ACHN (cell line): ENCODE results near the gene HOXB1.
A peak's percentile ranks its signal among the peaks of the same experiment; 100 is the strongest.

Source experiments
- DNase-seq: peaks from one replicate; pipeline ENCODE4 v3.0.0-alpha.2; 2015
- in situ Hi-C: cut with HindIII; loops from 2 replicates; pipeline ENCODE4 v1.10.0; 2017; ENCODE audit warnings: low sequenced_read_pairs, low pct_ligation_motif_present, low pct_unique_long_range_greater_than_20kb

The HOXB1 gene

GRCh38 chr17:48530887-48531272 lies at the start of gene HOXB1:
Gene HOXB1, minus strand, starts transcription at chr17:48531011. Its CDS starts 107 bp downstream, at chr17:48530904.
- DNase-seq = no peak
- in situ Hi-C loops = no loop called here

- in situ Hi-C loops = no loop called here
- no peak for DNase-seq
Measured at GRCh38 chr17:48579760-48580554, 49.1 kb upstream of the HOXB1 start.

DNA sequence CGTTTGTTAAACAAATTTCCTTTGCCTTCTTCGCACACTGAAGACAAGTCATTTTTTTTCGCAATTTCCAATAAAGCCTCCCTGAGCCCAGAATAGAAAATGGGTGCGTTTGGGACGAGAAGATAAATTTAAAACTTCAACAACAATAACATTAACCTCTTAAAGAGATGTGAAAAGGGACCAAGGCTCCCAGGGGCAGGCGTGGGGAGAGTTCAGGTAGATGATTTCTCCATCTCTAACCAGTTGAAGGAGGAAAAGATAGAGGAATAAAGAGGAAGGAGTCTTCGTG lies 48.6 kb upstream of the HOXB1 start:
- no peak for DNase-seq
- in situ Hi-C loops = no loop called here

DNA sequence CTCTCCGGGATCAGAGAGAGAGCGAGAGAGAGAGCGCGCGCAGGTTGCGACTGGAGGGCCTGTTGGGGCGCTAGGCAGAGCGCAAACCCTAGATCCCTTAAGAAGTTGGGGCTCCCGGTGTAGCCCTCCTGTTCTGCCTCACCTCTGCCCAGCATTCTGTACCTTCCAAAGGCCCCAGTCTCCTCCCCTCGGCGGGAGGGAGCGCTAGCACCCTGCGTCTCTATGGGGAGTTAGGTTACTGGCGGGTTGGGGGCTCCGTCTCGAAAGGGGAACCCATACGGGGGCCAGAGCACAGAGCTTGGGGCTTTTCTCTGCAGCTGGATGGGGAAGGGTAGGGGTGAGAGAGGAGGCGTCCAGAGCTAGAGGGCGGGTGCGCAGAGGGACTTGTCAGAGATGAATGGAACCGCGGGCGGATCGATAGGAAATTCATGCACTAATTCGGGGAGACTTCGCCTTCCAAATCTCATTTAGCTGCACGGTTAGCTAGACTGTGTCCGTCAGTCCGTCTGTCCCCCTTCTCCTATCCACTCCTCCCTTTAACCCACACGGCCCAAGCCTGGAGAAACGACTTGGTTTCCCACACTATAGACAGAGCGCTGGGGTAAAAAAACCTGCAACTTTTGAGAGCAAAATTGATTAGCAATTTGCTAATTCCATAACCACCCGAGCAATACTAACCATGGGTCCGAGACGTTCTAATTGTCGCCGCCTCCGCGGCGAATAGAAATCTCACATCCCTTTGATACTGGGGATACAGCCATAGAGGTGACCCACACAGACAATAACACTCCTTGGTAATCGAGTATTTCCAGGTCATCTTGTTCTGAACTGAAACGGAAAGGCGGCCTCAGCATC lies 48.0 kb upstream of the HOXB1 start:
- DNase-seq = peak; percentile 14
- in situ Hi-C loops = no loop called here

- DNase-seq = peak; percentile 86
- in situ Hi-C loops = no loop called here
Measured at GRCh38 chr17:48577946-48578615, 47.3 kb upstream of the HOXB1 start, which contains the start of gene HOXB4. Gene HOXB4, minus strand, starts transcription at chr17:48578350. Its CDS starts 31 bp downstream, at chr17:48578319.

- peak; percentile 42 for DNase-seq
- in situ Hi-C loops = no loop called here
Measured at GRCh38 chr17:48577330-48577945, 46.6 kb upstream of the HOXB1 start.

- DNase-seq = peak; percentile 68
- in situ Hi-C loops = no loop called here
Measured at GRCh38 chr17:48576479-48577309, 45.9 kb upstream of the HOXB1 start.

DNA sequence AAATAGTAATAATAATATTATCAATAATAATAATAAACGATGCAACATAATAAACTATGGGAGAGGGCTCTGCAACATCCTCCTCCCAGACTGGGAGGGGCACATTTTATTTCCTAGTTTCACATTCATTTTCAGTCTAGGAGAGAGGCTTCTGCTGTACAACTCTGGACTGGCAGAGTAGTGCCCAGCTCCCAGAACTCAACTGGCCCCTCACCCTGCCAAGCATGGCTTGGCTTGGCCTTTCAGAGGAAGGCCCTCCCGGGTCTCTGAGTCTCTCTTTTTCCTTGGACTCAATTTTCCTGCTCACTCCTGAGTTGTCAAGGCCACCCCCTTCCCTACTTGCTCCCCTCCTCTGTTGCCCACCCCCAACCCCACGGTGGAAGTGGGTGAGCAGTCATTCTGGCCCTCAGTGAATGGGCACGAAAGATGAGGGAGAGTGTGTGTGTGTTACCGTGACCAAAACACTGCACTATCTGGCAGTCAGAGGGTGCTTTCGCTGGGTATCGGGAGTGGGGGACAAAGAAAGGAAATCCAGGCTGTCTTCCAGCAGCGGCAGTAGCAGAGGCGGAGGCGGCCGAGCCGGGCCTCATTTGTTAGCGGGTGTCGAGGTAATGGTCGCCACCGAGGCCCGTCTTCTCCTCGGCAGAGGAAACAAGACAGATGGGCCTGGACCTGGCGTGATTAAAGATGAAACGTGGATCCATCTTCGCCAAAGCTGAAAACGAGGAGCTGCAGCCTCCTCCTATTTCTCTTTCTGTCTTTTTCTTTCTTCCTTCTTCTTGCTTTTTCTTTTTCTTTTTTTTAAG lies 45.1 kb upstream of the HOXB1 start:
- no peak for DNase-seq
- in situ Hi-C loops = no loop called here

DNA sequence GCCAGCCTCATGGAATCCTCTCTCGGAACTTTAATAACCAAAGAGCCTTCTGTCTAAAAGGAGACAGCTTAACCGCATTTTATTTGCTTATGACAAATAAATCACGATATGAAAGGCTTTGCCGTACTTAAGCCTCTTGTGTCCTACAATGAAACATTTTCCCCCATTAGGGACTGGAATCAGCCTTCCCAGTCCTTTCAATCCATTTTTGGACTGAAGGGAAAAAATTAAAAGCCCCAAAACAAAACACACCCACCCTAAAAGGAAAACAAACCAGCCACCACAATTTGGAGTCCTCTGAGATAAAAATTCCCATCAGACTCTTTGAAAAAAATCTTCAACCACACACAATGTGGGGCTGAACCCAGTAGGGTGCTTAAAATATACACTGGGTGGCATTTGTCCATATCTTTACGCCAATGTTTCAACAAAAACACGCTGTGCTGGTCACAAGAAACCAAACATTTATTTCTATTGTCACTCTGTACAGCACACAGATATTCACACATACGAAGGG lies 44.3 kb upstream of the HOXB1 start:
- in situ Hi-C loops = no loop called here
- DNase-seq = no peak

DNA sequence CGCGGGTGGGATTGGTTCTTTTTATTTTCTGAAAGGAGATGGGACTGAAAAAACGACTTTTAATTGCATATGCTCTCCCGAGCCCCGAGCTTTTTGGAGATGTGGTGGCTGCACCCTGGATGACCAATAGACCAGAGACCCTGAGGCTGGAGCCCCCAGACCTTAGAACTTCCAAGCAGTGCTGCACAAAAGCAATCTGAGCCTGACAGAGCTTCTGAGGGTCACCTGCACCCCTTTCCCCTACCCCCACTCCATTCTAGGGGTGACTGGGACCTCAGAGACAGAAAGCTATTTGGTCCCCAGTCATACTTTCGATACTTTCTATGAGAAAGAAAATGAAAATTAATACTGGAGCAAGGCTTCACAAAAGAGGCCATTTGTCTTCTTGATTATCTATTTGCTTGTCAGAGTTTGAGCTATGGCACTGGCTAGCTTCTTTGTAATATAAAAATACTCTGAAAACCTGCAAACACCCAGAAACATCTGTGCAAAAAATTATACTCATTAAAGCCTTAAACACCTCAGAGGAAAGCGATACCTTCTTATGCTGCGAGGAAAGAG lies 43.8 kb upstream of the HOXB1 start:
- in situ Hi-C loops = no loop called here
- no peak for DNase-seq

DNA sequence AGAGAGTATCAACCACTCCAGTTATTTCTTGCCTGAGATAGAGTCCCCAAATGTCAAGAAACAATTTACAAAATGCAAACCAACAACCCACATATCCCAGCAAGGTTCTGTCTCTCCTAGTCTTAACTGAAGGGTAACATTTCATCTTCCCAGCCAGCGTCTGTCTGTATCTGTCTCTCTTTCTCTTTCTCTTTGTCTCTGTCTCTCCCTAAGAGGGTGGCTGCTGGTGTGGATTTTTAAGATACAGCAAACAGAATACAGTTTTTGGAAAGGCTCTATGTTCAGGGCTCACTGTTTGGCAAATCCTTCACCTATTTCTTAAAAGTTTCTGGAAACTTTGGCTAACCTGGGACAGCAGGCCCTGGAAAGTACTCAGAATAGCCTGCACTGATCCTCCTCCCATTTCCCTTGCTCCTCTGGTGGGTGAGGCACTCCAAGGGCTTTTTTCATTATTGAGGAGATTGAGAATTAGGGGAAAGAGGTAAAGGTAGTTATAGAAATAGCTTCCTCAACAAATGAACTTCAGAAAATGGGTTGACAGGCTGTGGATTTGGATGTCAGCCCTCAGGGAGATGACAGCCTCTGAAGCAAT lies 41.1 kb upstream of the HOXB1 start:
- in situ Hi-C loops = no loop called here
- no peak for DNase-seq

- DNase-seq = no peak
- in situ Hi-C loops = no loop called here
Measured at GRCh38 chr17:48571024-48571818, 40.4 kb upstream of the HOXB1 start.

- DNase-seq = no peak
- in situ Hi-C loops = no loop called here
Measured at GRCh38 chr17:48570325-48571023, 39.7 kb upstream of the HOXB1 start.

GRCh38 chr17:48569674-48570324 lies 39.0 kb upstream of the HOXB1 start:
- in situ Hi-C loops = no loop called here
- DNase-seq = no peak

DNA sequence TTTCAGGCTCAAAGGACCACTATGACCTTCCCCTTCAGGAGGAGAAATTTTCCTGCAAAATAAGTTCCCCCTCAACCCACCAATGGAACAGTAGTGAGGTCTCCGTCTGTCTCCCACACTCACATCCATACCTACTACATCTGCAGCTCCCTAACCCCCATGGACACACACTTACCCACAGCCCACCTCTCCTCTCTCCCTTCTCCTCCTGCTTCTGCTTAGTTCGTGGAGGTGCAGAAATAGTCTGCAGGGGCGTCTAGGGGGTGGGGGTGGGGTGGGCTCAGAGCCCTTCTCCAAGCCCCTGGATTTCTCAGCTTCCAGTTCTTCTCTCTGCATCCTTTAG lies 38.4 kb upstream of the HOXB1 start:
- DNase-seq = no peak
- in situ Hi-C loops = no loop called here
